Mononuclear cell (primary cell): Measurements from ENCODE around the gene UBN1. TPM values are rescaled to one million over a fixed set of nuclear protein-coding genes. Genes with fewer than 3 reads are reported as not detected.

ENCODE experiments used
- H3K27me3 ChIP-seq: 2 replicates; pipeline ENCODE4 v1.6.0; 2011; ENCODE audit warnings: low read length, control low read depth; ENCODE audit not compliant: insufficient read depth
- H3K4me1 ChIP-seq: 2 replicates; pipeline ENCODE4 v1.5.1; 2011; ENCODE audit warnings: mild to moderate bottlenecking, low read length, control low read depth; ENCODE audit not compliant: insufficient read depth
- H3K4me3 ChIP-seq: 2 replicates; pipeline ENCODE4 v1.5.1; 2011; ENCODE audit warnings: mild to moderate bottlenecking, low read length, moderate library complexity
- H3K9me3 ChIP-seq: 2 replicates; pipeline ENCODE4 v1.5.1; 2011; ENCODE audit warnings: low read depth, mild to moderate bottlenecking, control low read depth, low read length
- total RNA-seq: library from RNA; depleted of rRNA; stranded (reverse); fragments of >200 nt; gene quantifications from one replicate; pipeline ENCODE4 v1.2.3, GENCODE V29; 2012

The UBN1 gene
- total RNA-seq, 1 donor, result 47.1 TPM

DNA sequence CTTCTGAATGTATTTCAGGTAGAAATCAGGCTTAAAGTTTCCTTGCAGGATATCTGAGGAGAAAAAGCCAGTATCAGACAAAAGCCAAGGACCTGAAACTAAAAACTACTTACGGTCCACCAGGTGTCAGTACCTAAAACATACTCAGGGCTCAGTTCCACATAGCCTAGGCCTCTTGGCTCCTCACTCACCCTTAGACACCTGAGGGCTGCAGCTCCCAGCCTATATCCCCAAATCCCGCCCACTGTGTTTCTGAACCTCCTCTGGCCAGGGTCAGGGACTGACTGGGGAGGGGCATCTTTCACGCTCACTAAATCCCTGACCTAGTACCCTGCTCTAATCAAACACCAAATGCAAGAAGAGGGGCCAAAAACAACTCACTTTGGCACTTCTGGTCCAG lies 36.0 kb upstream of the UBN1 start:
- no peak overlapping the region for H3K4me3 ChIP-seq
- no peaks in the 10 kb centered on the region for H3K9me3 ChIP-seq
- no peaks in the 10 kb centered on the region for H3K27me3 ChIP-seq
- H3K4me1 ChIP-seq, result no peaks in the 10 kb centered on the region

- Histone ChIP-seq H3K4me1 (no peaks in the 10 kb centered on the region), H3K9me3 (no peaks in the 10 kb centered on the region), H3K4me3 (no peak overlapping the region), H3K27me3 (no peaks in the 10 kb centered on the region)
Measured at GRCh38 chr16:4811773-4812172, 35.5 kb upstream of the UBN1 start.

DNA sequence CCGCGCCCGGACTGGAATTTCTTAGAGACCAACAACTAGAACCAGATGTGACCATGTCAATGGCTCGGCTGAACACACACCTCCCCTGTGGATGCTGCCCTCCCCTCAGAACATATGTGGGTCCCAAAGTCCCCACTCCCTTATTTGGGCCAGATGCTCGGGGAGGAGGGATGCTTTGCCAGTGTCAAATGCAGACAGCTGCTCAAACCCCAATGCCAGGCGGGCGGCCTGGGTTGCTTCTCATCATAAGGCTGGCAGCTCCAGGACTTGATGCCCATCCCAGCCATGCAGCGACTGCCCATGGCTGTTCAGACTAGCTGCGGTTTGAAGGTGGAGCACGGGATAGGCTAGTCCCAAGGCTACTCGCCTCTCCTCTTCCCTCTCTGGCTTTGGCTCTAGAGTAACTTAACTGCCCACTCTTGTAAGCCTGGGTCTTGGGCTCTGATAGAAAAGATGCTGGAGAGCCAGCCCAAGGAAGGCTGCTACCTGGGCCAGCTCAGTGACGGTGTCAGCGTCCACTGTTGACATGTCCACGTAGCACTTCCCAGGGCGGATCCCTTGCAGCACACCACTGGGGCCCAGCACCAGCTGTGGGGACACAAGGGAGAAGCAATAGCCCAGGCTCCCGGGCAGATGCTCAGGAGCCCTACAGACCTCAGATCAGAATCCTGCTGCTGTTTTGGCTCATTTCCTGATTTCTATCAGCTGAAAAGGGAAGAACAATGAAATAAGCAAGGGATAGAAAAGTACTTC lies 33.9 kb upstream of the UBN1 start:
- Histone ChIP-seq H3K4me1 (no peaks in the 10 kb centered on the region), H3K4me3 (no peak overlapping the region), H3K9me3 (no peaks in the 10 kb centered on the region), H3K27me3 (no peaks in the 10 kb centered on the region)

GRCh38 chr16:4814046-4814445 lies 33.2 kb upstream of the UBN1 start:
- Histone ChIP-seq H3K4me3 (no peak overlapping the region), H3K4me1 (no peaks in the 10 kb centered on the region), H3K9me3 (no peaks in the 10 kb centered on the region), H3K27me3 (no peaks in the 10 kb centered on the region)

- Histone ChIP-seq H3K4me1 (no peaks in the 10 kb centered on the region), H3K9me3 (no peaks in the 10 kb centered on the region), H3K4me3 (no peak overlapping the region), H3K27me3 (no peaks in the 10 kb centered on the region)
Measured at GRCh38 chr16:4814542-4815173, 32.6 kb upstream of the UBN1 start.

- H3K9me3 ChIP-seq, result no peaks in the 10 kb centered on the region
- no peaks in the 10 kb centered on the region for H3K4me1 ChIP-seq
- no peaks in the 10 kb centered on the region for H3K27me3 ChIP-seq
- no peak overlapping the region for H3K4me3 ChIP-seq
Measured at GRCh38 chr16:4820652-4821051, 26.6 kb upstream of the UBN1 start.

- Histone ChIP-seq H3K9me3 (no peaks in the 10 kb centered on the region), H3K4me1 (no peaks in the 10 kb centered on the region), H3K4me3 (no peak overlapping the region), H3K27me3 (no peaks in the 10 kb centered on the region)
Measured at GRCh38 chr16:4825196-4825595, 22.1 kb upstream of the UBN1 start.

DNA sequence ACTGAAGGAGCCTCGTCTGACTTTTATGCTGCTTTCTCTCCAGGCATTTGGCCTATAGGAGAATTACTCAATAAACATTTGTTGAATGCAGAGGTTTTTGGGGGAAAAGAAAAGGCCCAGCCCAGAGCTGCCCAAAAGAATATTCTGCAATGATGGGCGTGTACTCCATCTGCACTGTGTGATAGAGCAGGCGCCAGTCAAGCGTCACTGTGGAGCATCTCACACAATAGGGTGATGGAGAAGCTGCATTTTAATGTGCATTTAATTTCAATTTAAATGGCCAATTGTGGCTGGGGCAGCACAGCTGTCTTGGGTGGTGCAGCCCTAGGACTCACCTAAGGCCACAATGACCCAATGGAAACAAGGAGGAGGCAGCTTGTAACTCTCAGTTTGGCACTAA lies 20.8 kb upstream of the UBN1 start:
- H3K4me3 ChIP-seq, result no peak overlapping the region
- no peaks in the 10 kb centered on the region for H3K4me1 ChIP-seq
- no peaks in the 10 kb centered on the region for H3K27me3 ChIP-seq
- H3K9me3 ChIP-seq, result no peaks in the 10 kb centered on the region

DNA sequence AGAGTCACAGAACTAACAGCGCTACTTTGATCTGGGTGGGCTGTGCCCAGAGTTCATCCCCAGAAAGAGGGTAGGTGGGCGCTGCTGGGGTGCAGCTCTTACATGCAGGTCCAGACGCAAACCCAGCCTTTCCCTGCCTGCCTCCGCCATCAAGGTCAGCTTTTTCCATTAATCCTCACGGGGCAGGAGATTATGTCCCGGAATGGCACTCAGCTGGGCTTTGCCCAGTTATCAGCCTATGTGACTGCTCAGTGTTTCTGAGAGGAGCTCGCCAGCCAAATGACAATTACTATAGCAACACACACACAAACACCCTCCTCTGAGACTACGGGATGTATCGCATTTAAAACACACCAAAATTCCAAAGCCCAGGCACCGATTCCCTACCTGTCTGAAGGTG lies 20.3 kb upstream of the UBN1 start:
- Histone ChIP-seq H3K4me1 (no peaks in the 10 kb centered on the region), H3K9me3 (no peaks in the 10 kb centered on the region), H3K4me3 (no peak overlapping the region), H3K27me3 (no peaks in the 10 kb centered on the region)

DNA sequence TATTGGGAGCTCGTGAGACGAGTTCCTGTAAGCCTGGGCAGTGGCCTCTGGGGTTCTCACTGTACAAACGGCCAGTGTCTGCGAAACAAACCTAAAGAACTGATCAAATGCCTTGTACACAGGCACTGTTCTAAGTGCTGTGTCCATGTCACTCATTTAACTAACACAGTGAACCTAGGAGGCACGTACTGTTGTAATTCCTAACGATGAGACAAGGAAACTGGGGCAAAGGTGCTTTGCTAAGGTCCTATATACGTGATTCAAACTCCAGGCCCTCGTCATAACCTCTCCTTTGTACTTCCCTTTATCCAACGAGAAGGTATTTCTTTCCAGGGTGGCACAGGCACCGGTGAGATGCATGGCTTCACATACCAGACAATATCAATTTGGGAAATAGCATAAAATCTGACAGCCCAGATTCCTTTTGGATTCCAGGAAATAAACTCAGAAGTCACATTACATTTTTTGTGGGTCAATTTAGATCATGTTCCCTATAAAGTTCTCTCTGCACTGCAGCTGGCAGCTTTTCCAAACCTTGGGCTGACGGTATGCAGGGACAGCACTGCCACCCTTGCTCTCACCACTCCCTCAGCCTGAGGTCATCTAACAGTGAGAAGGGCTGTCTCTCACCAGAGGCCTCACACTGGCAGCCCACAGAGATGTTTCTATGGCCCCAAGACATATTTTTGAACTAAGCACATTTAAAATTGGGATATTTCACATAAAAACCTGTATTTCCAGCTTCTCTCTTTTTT lies 18.5 kb upstream of the UBN1 start:
- H3K9me3 ChIP-seq, result no peaks in the 10 kb centered on the region
- H3K4me3 ChIP-seq, result no peak overlapping the region
- no peaks in the 10 kb centered on the region for H3K27me3 ChIP-seq
- H3K4me1 ChIP-seq, result peaks cover 4% of the 10 kb centered on the region

DNA sequence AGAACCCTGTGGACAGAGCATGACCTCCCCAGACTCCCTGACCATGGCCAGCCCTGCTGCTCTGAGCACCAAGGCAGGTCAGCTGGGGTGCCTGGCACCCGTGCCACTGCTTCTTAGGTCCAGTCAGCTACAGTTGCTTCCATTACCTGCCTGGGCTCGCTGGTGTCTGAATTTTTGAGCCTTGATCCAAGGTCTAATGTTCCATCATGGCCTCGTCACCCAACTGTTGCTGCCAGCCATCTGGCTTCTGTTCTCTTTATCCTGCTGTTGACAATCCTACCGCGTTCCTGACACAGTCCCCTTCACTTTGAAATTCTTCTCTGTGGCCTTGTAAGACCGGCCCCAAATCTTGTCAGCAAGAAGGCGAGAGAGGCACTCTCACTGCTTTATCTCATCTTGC lies 16.9 kb upstream of the UBN1 start:
- no peak overlapping the region for H3K4me3 ChIP-seq
- peaks cover 4% of the 10 kb centered on the region for H3K4me1 ChIP-seq
- no peaks in the 10 kb centered on the region for H3K9me3 ChIP-seq

GRCh38 chr16:4831616-4832015 lies 15.7 kb upstream of the UBN1 start:
- Histone ChIP-seq H3K4me1 (peaks cover 4% of the 10 kb centered on the region), H3K27me3 (no peaks in the 10 kb centered on the region)

More for the DNA sequence above, 16.9 kb upstream of the UBN1 start:
- no peaks in the 10 kb centered on the region for H3K27me3 ChIP-seq

DNA sequence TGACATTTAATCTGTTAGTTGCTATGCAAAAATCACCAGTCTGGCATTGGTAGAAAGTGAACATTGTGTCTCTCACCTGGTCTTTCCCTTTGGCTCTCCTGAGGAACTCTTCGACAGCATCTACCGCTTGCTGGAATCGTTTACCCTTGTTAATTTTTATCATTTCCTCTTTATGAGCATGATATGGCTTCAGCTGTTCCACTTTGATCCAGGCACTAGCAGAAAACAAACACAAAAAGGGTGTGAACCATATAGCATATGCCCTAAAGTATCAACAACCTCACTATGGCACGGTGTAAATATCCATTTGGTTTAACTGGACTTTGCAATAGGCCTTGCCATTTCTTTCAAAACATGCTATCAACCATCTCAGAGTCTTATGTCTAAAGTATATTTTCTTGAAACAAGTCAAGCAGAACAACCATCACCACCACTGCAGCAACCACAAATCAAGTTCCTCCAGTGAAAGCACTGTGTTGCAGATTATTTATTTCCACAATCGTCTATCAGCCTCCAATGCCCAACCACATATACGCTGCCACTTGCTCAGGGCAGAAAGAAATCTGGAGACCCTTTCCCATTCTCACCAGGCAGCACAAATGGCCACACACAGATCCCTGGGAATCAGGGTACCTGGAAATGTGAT lies 14.5 kb upstream of the UBN1 start:
- Histone ChIP-seq H3K4me1 (peaks cover 4% of the 10 kb centered on the region), H3K9me3 (no peaks in the 10 kb centered on the region), H3K27me3 (no peaks in the 10 kb centered on the region), H3K4me3 (no peak overlapping the region)

More at GRCh38 chr16:4831616-4832015, 15.7 kb upstream of the UBN1 start:
- Histone ChIP-seq H3K9me3 (no peaks in the 10 kb centered on the region), H3K4me3 (no peak overlapping the region)

DNA sequence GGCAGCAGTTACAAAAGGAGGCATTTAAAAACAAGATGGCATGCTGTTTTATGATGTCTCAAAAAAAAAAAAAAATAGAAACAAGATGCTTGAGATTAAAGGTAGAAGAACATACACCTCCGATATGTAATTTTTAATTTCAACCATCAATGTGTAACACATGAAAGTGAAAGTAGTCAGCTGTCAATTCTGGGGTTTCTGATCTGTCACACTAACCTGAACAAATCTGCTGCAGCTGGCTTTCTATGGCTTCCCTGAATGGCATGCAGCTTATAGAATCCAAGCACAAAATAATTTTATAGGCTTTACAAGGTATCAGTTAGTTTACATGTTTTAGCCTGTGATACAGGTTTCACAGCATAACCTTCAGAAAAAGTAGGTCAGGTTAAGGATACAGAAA lies 13.7 kb upstream of the UBN1 start:
- Histone ChIP-seq H3K9me3 (no peaks in the 10 kb centered on the region), H3K4me3 (no peak overlapping the region), H3K27me3 (no peaks in the 10 kb centered on the region), H3K4me1 (peaks cover 4% of the 10 kb centered on the region)

- Histone ChIP-seq H3K4me1 (peaks cover 4% of the 10 kb centered on the region), H3K4me3 (no peak overlapping the region), H3K9me3 (no peaks in the 10 kb centered on the region), H3K27me3 (no peaks in the 10 kb centered on the region)
Measured at GRCh38 chr16:4836727-4837126, 10.6 kb upstream of the UBN1 start.
